ENCODE measurements around the gene PRKD2. TPM values are rescaled to one million over a fixed set of nuclear protein-coding genes. Genes with fewer than 3 reads are reported as not detected.

PRKD2 gene
- total and polyA plus RNA-seq, 2 of the 8 experiments (the other 6 are each of a cell fraction or from before 2014, with no cell fraction given): 24.4 to 63.8 TPM

- POLR2A ChIA-PET (ENCODE audit: partially characterized antibody): interaction anchor here (0.8 to 1.7 kb wide), 5 partner anchors 9 to 44 kb away, joined by 3 to 6 read pairs (median 4); no protein-coding TSS in a partner anchor
- no peak overlapping the region for H3K4me3 ChIP-seq (ENCODE audit: extremely low read depth in 1 of 4, insufficient read depth in 2 of 4, low read depth in 3 of 4, low read length in 4 of 4)
- H2BK5ac ChIP-seq (ENCODE audit: low read depth, low read length): no peak overlapping the region
- no peak overlapping the region for H3K4me2 ChIP-seq (ENCODE audit: insufficient read depth in 1 of 2, low read depth in 2 of 2, low read length in 2 of 2)
- H2AFZ ChIP-seq (ENCODE audit: low read length): no peak overlapping the region
- no peak overlapping the region for H3K23ac ChIP-seq (ENCODE audit: insufficient read length)
- peaks cover 0 to 6% (median 2%) of the 10 kb centered on the region in 4 experiments; a peak in 3 of 7 replicates for H3K4me1 ChIP-seq (replicated peaks in 1 of 4; ENCODE audit: control insufficient read depth in 3 of 4, insufficient read depth in 4 of 4, low read length in 3 of 4)
- no peak overlapping the region for H3K4ac ChIP-seq (replicated peaks; ENCODE audit: insufficient read length, low read depth, low read length)
- no peak overlapping the region for H2AK5ac ChIP-seq (ENCODE audit: low read depth, low read length)
- CTCF ChIA-PET (ENCODE audit: partially characterized antibody): interaction anchor here (0.6 to 3.7 kb wide), 10 partner anchors 8 to 254 kb away, joined by 3 to 16 read pairs (median 6); no protein-coding TSS in a partner anchor
- no peaks in the 10 kb centered on the region for H3K27me3 ChIP-seq (replicated peaks in 1 of 4; ENCODE audit: control insufficient read depth in 3 of 4, extremely low read depth in 1 of 4, insufficient read depth in 3 of 4, low read length in 3 of 4)
- no peak overlapping the region for H3K27ac ChIP-seq (ENCODE audit: low read depth, low read length)
- H3K56ac ChIP-seq (replicated peaks; ENCODE audit: insufficient read length, low read depth, low read length): no peak overlapping the region
- H3K23me2 ChIP-seq (ENCODE audit: low read depth, low read length): no peaks in the 10 kb centered on the region
- 88% methylated on average over 22 of the region's 22 CpGs; no CpG with 5 or more reads in 1 of the 2 experiments for WGBS, 2 experiments (ENCODE audit: extremely low coverage in 1 of 2, insufficient coverage in 1 of 2, insufficient read length in 1 of 2, insufficient replicate concordance in 2 of 2, low coverage in 1 of 2, low lambda C conversion rate in 2 of 2, missing lambda C conversion rate in 1 of 2)
- no peak for TF ChIP-seq ATF3 (IDR thresholded peaks at IDR 0.05; ENCODE audit: insufficient read depth, low read depth, low read length)
- no peak for TF ChIP-seq KDM5A (IDR thresholded peaks at IDR 0.05; ENCODE audit: low read length)
- no peak for TF ChIP-seq ZNF274 (IDR thresholded peaks at IDR 0.05; ENCODE audit: borderline replicate concordance, extremely low read depth, low read length)
- TF ChIP-seq FOSL1 (IDR thresholded peaks at IDR 0.05; ENCODE audit: insufficient read depth, low read depth, low read length): no peak
- no peak overlapping the region for H4K91ac ChIP-seq (replicated peaks; ENCODE audit: insufficient read length, low read length)
- H3K36me3 ChIP-seq (ENCODE audit: control insufficient read depth in 2 of 4, insufficient read depth in 4 of 4, low read length in 3 of 4): peaks cover 18 to 48% (median 37%) of the 10 kb centered on the region in 4 experiments
- H3K14ac ChIP-seq (ENCODE audit: insufficient read length): no peak overlapping the region
- H3K18ac ChIP-seq (ENCODE audit: extremely low read depth, low read length): no peak overlapping the region
- FAIRE-seq (no peak), DNase-seq (ENCODE audit: low read depth in 1 of 2, low spot score in 2 of 2) (no peak)
- H4K8ac ChIP-seq (ENCODE audit: extremely low read depth, insufficient read depth, low read length): no peak overlapping the region; the same call in none of the 2 replicates
- no peak overlapping the region for H2BK12ac ChIP-seq (ENCODE audit: low read depth, low read length)
- no peak overlapping the region; a peak in 1 of 7 replicates for H3K9ac ChIP-seq (replicated peaks in 1 of 4; ENCODE audit: extremely low read depth in 1 of 4, low read depth in 3 of 4, low read length in 3 of 4)
- H4K20me1 ChIP-seq (replicated peaks in 1 of 2; ENCODE audit: control insufficient read depth in 1 of 2, insufficient read depth in 2 of 2, low read length in 2 of 2): peaks cover 44 to 49% of the 10 kb centered on the region in 2 experiments
- no peaks in the 10 kb centered on the region for H3K9me3 ChIP-seq (ENCODE audit: insufficient read depth in 2 of 2, low read depth in 1 of 2, low read length in 1 of 2)
- H2BK15ac ChIP-seq (ENCODE audit: low read length): no peak overlapping the region
- no peak overlapping the region for H2BK20ac ChIP-seq (ENCODE audit: low read length)
- no peak overlapping the region for H2BK120ac ChIP-seq (replicated peaks; ENCODE audit: low read depth, low read length)
- H4K5ac ChIP-seq (ENCODE audit: insufficient read length, low read depth, low read length): no peak overlapping the region
- peaks cover 12% of the 10 kb centered on the region; the same call in 1 of the 2 replicates for H3K79me1 ChIP-seq (ENCODE audit: low read depth, low read length)
- H3K79me2 ChIP-seq (ENCODE audit: control insufficient read depth in 1 of 2, insufficient read depth in 2 of 2, low read length in 2 of 2): peaks cover 11 to 66% of the 10 kb centered on the region in 2 experiments
Measured at GRCh38 chr19:46736531-46737297, 19.8 kb upstream of the PRKD2 start.

Measured in H1 (cell line).